ENCODE results near the gene SLC6A9.
A peak's percentile ranks its signal among the peaks of the same experiment; 100 is the strongest.

The SLC6A9 gene

GRCh38 chr1:43993206-43993914 lies 37.9 kb downstream of the SLC6A9 start:
- in situ Hi-C loops (cut with HindIII; ENCODE audit: low pct_ligation_motif_present, low sequenced_read_pairs), result no loop called here
- Histone ChIP-seq H3K27me3 (replicated peaks) (no peaks in the 10 kb centered on the region), H3K4me3 (ENCODE audit: low read depth, low read length) (no peak overlapping the region), H3K36me3 (replicated peaks) (no peaks in the 10 kb centered on the region), H3K27ac (no peak overlapping the region)
- TF ChIP-seq, protein P1, sequence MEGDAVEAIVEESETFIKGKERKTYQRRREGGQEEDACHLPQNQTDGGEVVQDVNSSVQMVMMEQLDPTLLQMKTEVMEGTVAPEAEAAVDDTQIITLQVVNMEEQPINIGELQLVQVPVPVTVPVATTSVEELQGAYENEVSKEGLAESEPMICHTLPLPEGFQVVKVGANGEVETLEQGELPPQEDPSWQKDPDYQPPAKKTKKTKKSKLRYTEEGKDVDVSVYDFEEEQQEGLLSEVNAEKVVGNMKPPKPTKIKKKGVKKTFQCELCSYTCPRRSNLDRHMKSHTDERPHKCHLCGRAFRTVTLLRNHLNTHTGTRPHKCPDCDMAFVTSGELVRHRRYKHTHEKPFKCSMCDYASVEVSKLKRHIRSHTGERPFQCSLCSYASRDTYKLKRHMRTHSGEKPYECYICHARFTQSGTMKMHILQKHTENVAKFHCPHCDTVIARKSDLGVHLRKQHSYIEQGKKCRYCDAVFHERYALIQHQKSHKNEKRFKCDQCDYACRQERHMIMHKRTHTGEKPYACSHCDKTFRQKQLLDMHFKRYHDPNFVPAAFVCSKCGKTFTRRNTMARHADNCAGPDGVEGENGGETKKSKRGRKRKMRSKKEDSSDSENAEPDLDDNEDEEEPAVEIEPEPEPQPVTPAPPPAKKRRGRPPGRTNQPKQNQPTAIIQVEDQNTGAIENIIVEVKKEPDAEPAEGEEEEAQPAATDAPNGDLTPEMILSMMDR (IDR thresholded peaks at IDR 0.05; ENCODE audit: low read depth, low read length, missing control alignments), result no peak
- DNase-seq, result no peak

GRCh38 chr1:43992232-43992995 lies 38.8 kb downstream of the SLC6A9 start:
- in situ Hi-C loops (cut with HindIII; ENCODE audit: low pct_ligation_motif_present, low sequenced_read_pairs), result no loop called here
- TF ChIP-seq, protein P1 (IDR thresholded peaks at IDR 0.05; ENCODE audit: low read depth, low read length, missing control alignments), result no peak
- peak overlapping the region; percentile 69 for H3K4me3 ChIP-seq (ENCODE audit: low read depth, low read length)
- H3K27me3 ChIP-seq (replicated peaks), result no peaks in the 10 kb centered on the region
- no peak for DNase-seq
- no peaks in the 10 kb centered on the region for H3K36me3 ChIP-seq (replicated peaks)
- no peak overlapping the region for H3K27ac ChIP-seq

DNA sequence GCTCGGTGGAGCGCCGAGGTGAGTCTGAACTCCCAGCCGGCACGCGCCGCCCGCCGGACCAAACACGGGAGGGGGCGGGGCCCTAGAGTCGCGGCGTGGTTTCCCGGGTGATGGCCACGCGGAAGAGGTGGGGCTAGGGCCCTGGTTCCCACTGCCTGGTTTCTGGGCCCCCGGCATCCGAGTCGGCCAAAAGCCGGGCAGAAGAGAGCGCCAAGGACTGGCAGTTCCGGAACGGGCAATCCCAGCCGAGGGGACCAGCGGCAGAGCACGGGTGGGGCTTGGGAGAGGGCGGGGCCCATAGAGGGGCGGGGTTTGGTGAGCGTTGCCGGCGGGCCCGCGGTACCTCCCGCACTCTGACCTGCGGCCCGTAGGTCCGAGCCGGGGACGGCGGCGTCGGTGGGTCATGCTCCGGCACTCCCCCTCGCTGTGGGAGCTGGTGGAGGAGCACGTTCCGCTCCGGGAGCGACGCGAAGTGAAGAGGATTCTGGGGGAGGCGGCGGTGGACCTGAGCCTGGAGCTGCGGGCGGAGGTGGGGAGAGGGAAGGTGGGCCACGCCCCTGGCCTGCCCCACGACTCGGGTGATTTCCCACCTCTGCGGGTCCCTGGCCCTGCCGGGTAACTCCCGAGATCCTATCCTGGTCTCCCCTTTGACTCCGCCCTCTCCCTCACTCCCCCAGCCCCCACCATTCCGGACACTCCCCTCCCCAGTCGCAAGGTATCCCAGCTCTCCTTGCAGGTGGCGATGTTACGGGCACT lies 39.6 kb downstream of the SLC6A9 start, which contains the start of gene CCDC24:
CCDC24 (plus strand) TSS at position 124 of the 756 bp plus-strand sequence; CDS start at position 404, 280 bp downstream.
- Histone ChIP-seq H3K36me3 (replicated peaks) (no peaks in the 10 kb centered on the region), H3K27me3 (replicated peaks) (no peaks in the 10 kb centered on the region), H3K4me3 (ENCODE audit: low read depth, low read length) (peak within 1 kb of the TSS; percentile 69), H3K27ac (peak within 1 kb of the TSS; percentile 3)
- in situ Hi-C loops (cut with HindIII; ENCODE audit: low pct_ligation_motif_present, low sequenced_read_pairs), result no loop called here
- TF ChIP-seq, protein P1 (IDR thresholded peaks at IDR 0.05; ENCODE audit: low read depth, low read length, missing control alignments), result peak; percentile 3
- peak; percentile 54 for DNase-seq

DNA sequence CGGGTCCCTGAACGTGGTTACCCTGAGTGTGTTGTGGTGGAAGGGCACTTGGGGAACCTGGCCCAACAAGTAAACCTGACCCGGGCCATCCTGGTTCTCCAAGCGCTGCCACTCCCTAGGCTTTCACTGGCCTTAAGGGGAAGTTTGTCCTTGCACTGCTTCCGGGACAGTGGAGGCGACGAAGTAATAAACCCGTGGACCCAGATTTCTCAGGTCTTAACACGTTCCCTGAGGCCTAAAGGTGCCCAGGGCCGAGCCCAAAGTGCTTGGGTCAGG lies 40.1 kb downstream of the SLC6A9 start:
- TF ChIP-seq, protein P1 (IDR thresholded peaks at IDR 0.05; ENCODE audit: low read depth, low read length, missing control alignments), result no peak

DNA sequence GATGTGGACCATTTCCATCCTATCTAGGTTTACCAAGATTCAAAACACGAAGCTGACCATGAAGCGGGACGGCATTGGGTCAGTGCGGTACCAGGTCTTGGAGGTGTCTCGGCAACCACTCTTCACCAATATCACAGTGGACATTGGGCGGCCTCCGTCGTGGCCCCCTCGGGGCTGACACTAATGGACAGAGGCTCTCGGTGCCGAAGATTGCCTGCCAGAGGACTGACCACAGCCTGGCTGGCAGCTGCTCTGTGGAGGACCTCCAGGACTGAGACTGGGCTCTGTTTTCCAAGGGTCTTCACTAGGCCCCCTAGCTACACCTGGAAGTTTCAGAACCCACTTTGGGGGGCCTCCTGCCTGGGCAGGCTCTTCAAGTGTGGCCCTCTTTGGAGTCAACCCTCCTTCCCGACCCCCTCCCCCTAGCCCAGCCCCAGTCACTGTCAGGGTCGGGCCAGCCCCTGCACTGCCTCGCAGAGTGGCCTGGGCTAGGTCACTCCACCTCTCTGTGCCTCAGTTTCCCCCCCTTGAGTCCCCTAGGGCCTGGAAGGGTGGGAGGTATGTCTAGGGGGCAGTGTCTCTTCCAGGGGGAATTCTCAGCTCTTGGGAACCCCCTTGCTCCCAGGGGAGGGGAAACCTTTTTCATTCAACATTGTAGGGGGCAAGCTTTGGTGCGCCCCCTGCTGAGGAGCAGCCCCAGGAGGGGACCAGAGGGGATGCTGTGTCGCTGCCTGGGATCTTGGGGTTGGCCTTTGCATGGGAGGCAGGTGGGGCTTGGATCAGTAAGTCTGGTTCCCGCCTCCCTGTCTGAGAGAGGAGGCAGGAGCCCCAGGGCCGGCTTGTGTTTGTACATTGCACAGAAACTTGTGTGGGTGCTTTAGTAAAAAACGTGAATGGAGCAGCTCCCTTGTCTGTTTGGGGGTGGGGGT lies 40.7 kb downstream of the SLC6A9 start:
- Histone ChIP-seq H3K36me3 (replicated peaks) (peaks cover 8% of the 10 kb centered on the region), H3K27ac (no peak overlapping the region), H3K27me3 (replicated peaks) (no peaks in the 10 kb centered on the region), H3K4me3 (ENCODE audit: low read depth, low read length) (peak overlapping the region; percentile 69)
- TF ChIP-seq, protein P1 (IDR thresholded peaks at IDR 0.05; ENCODE audit: low read depth, low read length, missing control alignments), result peak; percentile 28
- in situ Hi-C loops (cut with HindIII; ENCODE audit: low pct_ligation_motif_present, low sequenced_read_pairs), result no loop called here
- no peak for DNase-seq

More for the DNA sequence above, 40.1 kb downstream of the SLC6A9 start:
- in situ Hi-C loops (cut with HindIII; ENCODE audit: low pct_ligation_motif_present, low sequenced_read_pairs), result no loop called here
- Histone ChIP-seq H3K36me3 (replicated peaks) (peaks cover 2% of the 10 kb centered on the region), H3K4me3 (ENCODE audit: low read depth, low read length) (peak overlapping the region; percentile 69), H3K27ac (peak overlapping the region; percentile 3), H3K27me3 (replicated peaks) (no peaks in the 10 kb centered on the region)
- DNase-seq, result no peak

Measured in brain microvascular endothelial cell (primary cell).